PFSK-1 (cell line): Measurements from ENCODE around the gene NME9.

Experiments
- FOXP2 ChIP-seq: optimal IDR thresholded peaks from 2 replicates; pipeline ENCODE3; 2011; ENCODE audit warnings: borderline replicate concordance, control low read depth, inconsistent platforms; ENCODE audit not compliant: insufficient read depth; ENCODE audit errors: extremely low read length, extremely low read depth
- POLR2AphosphoS5 ChIP-seq: IDR thresholded peaks from 2 replicates; pipeline ENCODE4 v1.6.1; 2012; ENCODE audit warnings: low read depth, mild to moderate bottlenecking, control low read depth, low read length, moderate library complexity
- REST ChIP-seq, 2 experiments: IDR thresholded peaks; 2 replicates each; pipeline versions ENCODE4 v1.6.1 to v1.8.0; 2011 to 2012; ENCODE audit warnings: low read depth in 2 of 2, low read length in 2 of 2, control low read depth in 1 of 2, inconsistent platforms in 1 of 2, mild to moderate bottlenecking in 1 of 2, moderate library complexity in 1 of 2; ENCODE audit not compliant: insufficient read depth in 1 of 2
- SIN3A ChIP-seq: IDR thresholded peaks from 2 replicates; pipeline ENCODE4 v1.6.1; 2012; ENCODE audit warnings: mild to moderate bottlenecking, low read length, moderate library complexity, borderline replicate concordance; ENCODE audit not compliant: insufficient read depth
- TAF1 ChIP-seq: IDR thresholded peaks from 2 replicates; pipeline ENCODE4 v1.6.1; 2012; ENCODE audit warnings: low read length, control low read depth, borderline replicate concordance; ENCODE audit not compliant: insufficient read depth

Gene NME9

GRCh38 chr3:138303474-138303873 lies 26.2 kb downstream of the NME9 start:
- no peak for TF ChIP-seq SIN3A
- no peak for TF ChIP-seq TAF1
- TF ChIP-seq FOXP2 = no peak
- no peak for TF ChIP-seq POLR2AphosphoS5
- TF ChIP-seq REST (IDR thresholded peaks at IDR 0.05; ENCODE audit: insufficient read depth in 1 of 2, low read depth in 2 of 2, low read length in 2 of 2) = no peak

GRCh38 chr3:138300647-138301046 lies 29.0 kb downstream of the NME9 start:
- TF ChIP-seq SIN3A (no peak), TAF1 (no peak), FOXP2 (no peak), POLR2AphosphoS5 (no peak), REST (IDR thresholded peaks at IDR 0.05; ENCODE audit: insufficient read depth in 1 of 2, low read depth in 2 of 2, low read length in 2 of 2) (no peak)

- no peak for TF ChIP-seq TAF1
- no peak for TF ChIP-seq POLR2AphosphoS5
- TF ChIP-seq REST (IDR thresholded peaks at IDR 0.05; ENCODE audit: insufficient read depth in 1 of 2, low read depth in 2 of 2, low read length in 2 of 2) = no peak
- no peak for TF ChIP-seq FOXP2
- no peak for TF ChIP-seq SIN3A
Observed at GRCh38 chr3:138297876-138298275, 31.8 kb downstream of the NME9 start.

- TF ChIP-seq POLR2AphosphoS5 (no peak), TAF1 (no peak), REST (IDR thresholded peaks at IDR 0.05; ENCODE audit: insufficient read depth in 1 of 2, low read depth in 2 of 2, low read length in 2 of 2) (no peak), FOXP2 (no peak), SIN3A (no peak)
Observed at GRCh38 chr3:138297059-138297607, 32.5 kb downstream of the NME9 start.

GRCh38 chr3:138296639-138297038 lies 33.0 kb downstream of the NME9 start:
- no peak for TF ChIP-seq TAF1
- TF ChIP-seq POLR2AphosphoS5 = no peak
- TF ChIP-seq REST (IDR thresholded peaks at IDR 0.05; ENCODE audit: insufficient read depth in 1 of 2, low read depth in 2 of 2, low read length in 2 of 2) = no peak
- TF ChIP-seq FOXP2 = no peak
- TF ChIP-seq SIN3A = no peak
